HG03575 (cell line): Measurements from ENCODE around the gene PRICKLE3.
"Not testable (repeated sequence)": the region's sequence is repeated elsewhere in the genome, so short reads cannot be mapped to it uniquely, and the experiment has no call there.

Experiments
- ATAC-seq: cut with Tn5 transposase; IDR thresholded peaks from one replicate; pipeline ENCODE4 v1.9.1; 2021; ENCODE audit not compliant: unreplicated experiment, insufficient number of reproducible peaks, low FRiP score; ENCODE audit errors: extremely low read depth

Gene PRICKLE3

DNA sequence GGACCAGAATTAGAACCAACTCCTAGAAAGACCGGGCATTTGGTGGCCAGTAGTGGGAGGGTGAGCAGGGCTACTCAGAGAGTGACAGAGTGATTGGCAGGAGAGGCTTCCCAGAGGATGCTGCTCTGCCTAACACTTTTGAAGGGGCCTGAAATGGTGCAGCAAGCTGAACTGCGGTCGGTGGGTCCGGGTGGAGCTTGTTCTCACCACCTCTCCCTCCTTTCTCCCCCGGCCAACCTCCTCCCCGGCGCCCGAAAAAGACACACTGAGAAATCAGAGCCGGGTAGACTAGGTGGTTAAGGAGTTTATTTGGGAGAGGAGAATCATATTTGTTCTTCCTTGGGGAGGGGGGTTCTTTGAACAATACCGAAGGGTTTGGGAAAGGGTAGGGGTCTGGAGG is 1.4 kb upstream of the PRICKLE3 start:
- ATAC-seq = no peak

DNA sequence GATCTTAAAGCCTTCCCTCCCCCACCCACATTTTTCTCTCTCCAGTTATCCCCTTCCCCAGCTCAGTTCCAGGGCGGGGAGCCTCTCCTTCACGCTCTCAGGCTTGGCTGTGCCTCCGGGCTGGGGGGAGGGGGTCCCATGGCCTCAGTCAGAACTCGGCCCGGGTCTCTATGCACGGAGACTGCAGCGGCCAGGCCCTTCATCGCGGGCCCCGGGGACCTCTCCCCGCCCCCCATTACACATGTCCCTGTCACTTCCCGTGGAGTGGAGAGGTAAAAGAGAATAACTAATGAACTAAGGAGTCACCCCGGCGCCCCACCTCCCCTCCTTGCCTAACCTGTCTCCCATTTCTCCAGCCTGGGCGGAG is 838 bp upstream of the PRICKLE3 start:
- ATAC-seq = no peak

DNA sequence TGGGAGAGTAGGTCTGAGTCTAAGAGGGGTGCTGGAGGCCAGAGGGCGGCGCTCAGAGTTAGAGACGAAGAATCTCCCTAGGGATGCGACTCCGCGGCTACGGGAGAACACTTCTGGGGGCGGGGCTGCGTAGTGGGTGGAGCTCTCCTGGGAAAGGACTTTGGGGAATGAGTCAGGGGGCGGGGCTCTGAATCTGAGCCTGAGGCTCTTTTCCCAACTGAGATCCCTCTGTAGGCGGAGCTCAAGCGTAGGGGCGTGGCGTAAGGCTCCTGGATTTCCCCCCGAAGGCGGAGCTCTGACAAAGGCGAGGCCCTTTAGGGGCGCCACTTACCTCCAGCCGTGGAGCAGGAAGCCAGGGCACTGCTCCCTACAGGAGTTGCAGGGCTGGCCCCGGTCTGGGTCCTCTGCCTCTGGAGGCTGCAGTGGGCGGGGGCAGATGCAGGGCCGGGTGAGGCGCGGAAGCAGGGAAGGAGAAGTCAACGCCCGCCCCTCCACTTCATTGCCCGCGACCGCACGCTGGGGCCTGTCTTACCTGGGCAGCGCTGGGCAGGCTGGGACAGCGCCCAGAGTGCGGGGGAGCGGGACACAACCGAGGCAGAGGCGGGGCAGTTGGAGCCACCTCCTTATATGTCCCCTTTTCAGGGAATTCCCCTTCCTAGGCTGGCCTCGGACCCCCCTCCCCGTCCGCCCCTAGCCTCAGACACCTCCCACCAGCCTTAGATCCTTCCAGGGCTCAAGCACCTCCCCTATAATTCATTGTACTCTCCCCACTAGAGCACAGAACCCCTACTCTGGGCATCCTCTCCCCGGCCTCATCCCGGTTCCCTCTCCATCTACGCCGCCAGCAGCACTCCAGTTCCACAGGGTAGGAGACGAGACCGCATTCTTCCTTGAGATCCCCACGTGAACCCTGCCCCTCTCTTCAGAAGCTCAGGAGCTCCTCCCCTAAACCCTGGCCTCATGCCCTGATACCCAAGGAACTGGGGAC is 1.6 kb downstream of the PRICKLE3 start:
- ATAC-seq = no peak

DNA sequence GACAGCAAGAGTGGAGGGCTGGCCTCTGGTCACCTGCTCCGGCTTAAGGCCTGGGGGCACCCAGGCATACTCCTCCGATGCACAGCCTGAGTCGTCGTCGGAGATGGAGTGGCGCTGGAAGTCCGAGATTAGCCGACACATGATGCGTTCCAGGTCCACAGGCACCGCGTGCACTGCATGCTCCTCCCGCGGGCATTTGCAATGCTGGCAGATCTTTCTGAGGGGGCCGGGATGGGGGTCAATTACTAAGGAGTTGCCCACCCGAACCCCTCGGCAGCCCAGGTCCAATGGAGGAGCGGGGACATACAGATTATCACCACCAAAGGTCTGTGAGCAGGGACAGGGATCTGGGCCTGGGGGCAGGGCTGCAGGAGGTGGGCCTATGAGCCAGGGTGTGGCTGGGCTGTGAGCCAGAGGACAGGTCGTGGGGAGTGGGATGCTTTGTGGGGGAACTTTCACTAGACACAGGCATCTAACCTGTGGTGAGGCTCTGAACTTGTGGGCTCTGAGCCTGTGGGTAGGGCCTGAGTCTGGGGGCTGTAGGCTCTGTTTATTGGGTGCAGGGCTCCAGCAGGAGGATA is 2.4 kb downstream of the PRICKLE3 start:
- ATAC-seq = no peak

DNA sequence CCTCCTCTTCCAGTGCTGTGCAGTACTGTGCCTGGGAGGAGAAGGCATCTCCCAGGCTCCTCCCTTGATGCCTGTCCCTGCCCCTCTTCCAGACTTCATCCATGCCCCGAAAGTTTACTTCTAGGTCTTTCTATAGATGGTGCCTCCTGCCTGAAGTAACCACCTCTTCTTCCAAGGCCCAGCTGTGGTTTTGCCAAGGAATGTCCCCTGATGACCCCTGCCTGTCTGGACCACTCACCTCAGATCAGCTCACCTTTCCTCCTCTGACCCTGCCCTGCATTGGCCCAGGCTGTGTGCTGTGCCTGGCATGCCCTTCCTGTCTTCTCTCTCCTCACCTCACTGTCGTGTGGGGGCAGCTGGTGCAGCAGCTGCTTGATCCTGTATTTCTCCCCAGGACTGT is 6.8 kb downstream of the PRICKLE3 start:
- no peak for ATAC-seq

DNA sequence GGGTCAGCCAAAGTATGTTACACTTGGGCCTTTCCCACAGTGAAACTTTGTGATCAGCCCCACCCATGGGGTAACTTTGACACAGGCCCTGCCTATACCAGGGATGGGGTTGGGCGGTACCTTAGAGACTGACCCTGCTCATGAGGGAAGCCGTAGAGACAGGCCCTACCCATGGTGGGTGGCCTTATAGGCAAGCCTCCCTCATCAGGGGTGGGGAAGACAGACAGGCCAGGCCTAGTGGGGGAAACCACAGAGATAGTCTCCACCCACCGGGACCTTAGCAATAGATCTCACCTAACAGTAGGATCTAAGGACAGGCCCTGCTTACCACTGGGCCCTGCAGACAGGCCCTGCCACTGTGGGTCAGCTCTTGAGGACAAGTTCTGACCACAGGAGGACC is 7.6 kb downstream of the PRICKLE3 start:
- no peak for ATAC-seq

DNA sequence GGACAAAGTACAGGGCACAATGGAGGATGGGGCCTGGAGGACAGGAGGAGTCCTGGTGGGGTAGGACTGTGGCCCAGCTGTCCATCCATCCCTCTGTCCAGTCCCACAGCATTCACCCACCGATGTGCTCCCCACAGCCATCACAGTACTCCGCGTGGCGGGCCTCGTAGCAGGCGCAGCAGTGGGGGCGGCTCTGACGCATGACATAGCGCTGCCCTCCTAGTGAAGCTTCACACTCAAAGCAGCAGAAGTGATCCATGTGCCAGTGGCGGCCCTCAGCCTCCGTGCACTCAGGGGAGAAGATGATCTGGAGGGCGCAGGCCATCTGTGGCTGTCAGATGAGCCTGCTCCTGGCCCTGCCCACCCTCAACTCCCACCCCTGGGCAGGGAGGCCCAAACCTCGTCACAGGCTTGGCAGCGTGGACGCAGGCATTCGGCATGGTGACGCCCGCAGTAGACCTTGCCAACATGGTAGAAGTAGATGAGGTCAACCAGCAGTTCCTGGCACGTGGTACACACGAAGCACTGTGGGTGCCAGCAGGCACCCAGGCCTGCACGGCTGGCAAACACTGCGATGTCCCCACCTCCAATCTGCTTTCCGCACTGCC is 8.2 kb downstream of the PRICKLE3 start:
- ATAC-seq = no peak

DNA sequence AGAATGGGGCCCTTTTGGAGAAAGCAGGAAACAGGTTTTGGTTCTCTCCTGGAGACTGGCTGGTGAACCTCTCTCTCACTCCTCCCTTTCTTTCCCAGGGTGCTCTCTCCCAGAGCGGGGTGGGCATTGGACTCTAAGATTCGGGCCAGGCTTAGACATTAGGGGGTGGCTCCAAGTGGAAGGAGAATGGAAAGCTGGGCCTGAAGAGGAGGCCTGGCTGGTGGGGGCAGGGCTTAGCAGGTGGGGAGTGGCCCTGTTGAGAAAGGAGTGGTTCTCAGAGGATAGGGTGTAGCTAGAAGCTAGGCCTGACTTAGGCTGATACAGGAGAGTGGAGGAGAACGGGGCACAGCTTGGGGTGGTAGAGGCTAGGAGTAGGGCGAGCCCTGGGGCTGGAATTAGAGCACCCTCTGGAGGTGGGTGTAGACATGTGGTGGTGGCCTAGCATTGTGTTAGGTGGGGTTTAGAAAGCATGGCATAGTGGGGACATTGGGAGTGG is 8.8 kb downstream of the PRICKLE3 start:
- no peak for ATAC-seq

DNA sequence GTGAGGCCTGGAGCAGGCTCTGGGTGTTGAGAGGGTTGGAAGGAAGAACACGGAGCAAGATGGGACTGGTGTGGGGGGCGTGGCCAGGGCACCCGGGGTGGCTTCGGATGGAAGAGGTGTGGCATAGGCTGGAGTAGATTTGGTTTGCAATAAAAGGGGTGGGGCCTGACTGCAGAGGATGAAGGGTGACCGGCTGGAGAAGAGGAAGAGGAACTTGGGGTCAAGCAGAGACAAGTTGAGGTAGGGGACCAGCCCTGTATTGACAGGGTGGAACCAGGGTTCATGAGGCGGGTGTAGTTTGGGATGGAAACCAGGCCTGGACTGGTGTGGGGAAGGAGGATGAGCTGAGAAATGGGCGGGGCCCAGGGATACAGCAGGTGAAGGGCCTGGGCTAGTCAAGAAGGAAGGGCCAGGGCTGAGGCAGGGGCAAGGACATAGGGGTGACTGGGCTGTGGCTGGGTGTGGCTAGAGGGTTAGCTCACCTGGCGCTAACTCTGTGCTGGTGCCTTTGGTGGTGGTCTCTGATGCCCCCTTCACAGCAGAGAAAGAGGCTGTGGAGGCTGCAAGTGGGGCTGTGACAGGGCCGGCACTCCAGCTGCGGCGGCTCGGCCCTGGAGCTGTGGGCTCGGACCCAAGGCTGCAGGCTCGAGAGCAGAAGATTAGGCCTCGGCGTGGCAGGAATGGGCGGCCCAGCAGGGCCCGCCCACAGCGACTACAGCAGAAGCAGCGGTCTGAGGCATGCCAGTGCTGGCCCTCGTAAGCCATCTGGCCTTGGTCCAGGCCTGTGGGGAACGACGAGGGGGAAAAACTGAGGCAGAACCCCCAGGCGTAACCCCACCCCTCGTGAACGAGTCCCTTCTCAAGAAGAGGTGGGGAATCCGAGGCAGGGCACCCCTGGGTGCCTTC is 9.5 kb downstream of the PRICKLE3 start:
- no peak for ATAC-seq

DNA sequence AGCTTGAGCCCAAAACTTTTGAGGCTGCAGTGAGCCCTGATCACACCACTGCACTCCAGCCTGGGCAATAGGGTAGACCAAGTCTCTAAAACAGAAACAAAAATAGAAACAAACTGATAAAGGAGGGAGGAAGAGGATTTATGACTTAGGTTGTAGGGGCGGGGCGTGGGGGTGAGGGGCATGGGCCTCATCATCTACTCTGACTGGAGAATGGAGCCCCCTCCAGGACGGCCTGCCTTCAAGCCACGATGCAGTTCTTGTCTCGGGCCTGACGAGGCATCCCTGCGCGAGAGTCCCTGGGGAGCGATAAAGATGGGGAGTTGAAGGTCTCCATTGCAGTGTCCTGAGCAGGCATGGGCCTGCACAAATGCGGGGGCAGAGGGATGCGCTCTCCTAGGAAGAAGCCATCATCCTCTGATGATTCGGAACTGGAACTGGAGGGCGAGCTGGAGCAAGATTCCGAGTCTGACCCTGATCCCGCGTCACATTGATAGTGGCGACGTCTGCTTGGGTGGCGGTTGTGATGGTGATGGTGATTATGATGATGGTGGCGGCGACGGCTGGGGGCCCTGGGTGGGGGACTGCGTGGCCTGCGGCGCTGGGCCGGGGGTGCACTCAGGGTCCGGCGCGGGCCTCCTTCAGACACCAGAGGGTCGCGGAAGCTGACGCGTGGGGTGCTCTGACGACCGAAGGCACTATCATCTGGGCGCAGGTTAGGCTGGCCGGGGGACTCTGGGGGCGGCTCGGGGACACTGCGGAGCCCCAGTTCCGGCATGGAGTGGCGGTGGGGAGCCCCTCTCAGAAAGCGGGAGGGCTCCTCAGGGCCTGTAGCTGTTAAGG is 10.5 kb downstream of the PRICKLE3 start:
- no peak for ATAC-seq

DNA sequence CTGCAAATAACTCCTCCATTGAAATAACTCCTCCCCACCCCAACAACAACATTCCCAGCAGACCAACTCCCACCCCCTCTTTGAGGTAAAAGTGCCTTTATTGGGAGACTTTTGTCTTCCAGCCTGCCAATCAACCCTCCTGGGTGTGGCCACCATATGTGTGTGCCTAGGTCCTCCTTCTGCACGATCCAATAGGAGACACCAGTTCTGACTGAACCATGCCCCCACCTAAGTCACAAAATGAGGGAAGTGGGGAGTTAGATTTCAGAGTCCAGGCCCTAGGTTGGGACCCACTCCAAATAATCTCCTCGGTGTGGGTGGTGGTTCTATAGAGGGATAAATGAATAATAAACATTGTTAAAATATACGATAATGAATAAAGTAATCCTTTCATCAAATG is 11.4 kb downstream of the PRICKLE3 start:
- no peak for ATAC-seq

DNA sequence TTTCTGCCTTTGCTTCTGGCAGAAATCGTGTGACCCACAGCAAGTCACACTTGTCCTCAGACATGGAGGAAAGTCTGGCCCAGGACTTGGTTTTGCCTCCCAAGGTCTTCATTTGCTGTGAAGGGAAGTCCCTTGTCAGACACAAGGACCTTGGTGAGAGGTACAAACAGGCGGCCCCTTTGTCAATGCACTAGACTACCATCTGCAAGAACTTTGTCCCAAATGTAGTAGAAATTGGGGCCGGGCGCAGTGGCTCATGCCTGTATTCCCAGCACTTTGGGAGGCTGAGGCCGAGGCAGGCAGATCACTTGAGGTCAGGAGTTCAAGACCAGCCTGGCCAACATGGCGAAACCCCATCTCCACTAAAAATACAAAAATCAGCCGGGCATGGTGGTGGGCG is 12.6 kb downstream of the PRICKLE3 start:
- ATAC-seq = not testable (repeated sequence)

DNA sequence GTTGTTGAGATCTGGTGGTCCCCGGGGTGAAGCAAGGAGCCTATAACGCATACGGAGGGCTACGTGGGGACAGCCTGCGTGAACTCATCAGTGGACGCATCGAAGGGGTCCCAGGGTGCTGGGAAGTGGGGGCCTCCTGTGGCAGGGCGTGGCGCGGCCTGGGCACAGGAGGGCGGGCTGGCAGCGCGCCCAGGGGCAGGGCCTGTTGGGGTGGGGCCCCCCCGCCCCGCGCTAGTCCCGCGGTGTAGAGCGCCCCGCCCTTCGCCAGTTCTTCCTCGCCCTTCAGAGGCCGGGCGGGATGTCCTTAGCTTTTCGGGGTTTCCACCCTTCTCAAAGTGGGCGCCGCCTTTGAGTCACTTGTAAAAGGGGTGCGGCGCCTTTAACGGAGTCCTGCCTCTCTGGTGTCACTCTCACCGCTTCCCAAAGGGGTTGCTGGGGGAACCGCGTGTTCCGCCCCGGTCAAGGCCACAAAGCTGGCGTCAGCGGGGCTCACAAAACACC is 13.8 kb downstream of the PRICKLE3 start:
- no peak for ATAC-seq

DNA sequence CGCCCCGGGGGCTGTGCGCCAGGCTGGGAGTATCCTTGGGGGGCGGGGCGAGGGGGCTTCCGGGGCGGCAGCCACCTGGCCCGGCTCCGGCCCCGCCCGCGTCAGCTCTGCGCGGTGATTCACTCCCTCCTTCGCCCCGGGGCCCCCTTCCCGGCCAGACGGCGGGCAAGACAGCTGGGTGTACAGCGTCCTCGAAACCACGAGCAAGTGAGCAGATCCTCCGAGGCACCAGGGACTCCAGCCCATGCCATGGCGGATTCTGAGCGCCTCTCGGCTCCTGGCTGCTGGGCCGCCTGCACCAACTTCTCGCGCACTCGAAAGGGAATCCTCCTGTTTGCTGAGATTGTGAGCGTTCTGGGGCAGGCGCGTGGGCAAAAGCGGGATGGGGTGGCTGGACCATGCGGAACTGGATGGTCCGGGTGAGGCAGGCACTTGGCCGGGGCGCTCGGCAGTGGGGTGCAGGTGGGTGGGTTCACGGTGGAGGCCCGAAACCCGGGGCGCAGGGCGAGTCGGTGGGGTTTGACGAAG is 14.4 kb downstream of the PRICKLE3 start, which contains the start of gene PLP2:
Gene PLP2 (plus strand): TSS at position 147 of the 528 bp plus-strand sequence. CDS start 103 bp downstream, at position 250.
- ATAC-seq = no peak

DNA sequence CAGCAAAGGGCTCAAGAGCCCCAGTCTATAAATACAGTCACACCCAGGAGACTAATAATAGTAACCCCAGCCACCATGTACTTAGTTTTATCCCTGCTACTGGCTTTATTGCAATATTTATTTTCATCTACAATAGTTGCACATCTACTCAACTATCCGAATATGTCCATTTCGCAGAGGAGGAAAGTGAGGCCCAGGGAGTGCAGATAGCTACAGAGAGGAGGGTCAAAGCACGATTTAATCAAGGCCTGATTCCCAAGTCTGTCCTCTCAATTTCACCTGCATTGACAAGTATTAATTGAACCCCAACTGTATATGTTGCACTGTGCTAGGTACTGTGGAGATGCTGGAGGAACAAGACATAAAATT is 18.4 kb downstream of the PRICKLE3 start:
- no peak for ATAC-seq

DNA sequence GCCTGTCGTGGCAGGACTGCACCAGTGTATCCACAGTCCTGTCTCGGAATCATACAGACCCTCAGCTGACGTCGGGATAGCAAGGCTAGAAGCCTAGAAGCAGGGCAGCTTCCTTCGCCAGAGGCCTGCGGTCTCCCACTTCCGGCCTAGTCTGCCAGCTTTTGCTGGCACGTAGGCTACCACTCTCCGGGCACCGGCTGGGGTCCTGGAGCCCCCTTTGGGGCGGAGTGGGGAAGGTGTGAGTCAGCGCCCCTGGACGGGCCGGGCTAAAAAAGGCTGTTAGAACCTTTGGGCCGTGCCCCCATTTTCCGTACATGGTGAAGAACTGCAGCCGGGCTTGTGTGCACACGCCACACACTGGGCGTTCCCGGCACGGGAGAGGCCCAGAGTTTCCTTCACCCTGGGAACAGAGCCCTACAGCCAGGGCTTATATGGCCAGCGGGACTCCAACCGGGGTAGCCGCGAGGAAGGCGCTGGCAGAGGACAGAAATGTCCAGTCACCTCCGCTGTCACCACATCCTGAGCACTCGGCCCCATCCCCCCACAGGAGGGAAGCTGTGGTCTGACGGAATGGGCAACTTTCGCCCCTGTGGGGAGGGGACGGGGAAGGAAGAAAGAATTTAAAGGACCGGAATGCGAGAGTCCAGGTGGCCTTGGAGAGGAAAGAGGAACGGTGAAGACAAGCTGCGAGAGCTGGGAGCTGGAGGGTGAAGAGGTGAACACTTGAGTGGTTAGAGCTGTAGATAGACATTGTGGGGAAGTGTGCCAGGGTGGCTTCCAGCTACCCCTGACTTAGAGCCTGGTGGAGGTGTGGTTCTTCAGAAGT is 19.0 kb downstream of the PRICKLE3 start:
- no peak for ATAC-seq
